ENCODE measurements around the gene WEE1.

WEE1 gene

DNA sequence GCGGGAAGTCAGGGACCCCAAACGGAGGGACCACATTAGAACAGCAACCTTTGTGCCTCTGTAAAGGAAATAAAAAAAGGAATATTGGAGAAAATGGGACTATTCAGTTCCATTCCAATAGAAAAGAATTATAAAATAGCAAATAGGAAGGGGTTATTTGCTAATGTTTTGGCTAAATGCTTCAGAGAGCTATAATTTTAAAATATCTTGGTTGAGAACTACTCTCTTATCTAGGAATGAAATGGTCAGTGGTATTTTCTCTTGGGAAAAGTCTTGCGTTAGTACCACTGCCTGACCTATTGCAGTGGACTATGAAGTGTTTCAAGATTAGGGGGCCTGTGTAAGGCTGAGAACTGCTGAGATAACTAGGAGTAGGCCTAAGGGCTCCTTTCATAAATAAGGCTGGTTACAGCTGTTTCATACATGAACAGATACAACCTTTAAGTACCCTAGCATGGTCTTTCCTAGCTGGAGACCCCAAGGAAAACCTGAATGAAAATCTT is 6.9 kb upstream of the WEE1 start:
- no peak for DNase-seq (ENCODE audit: low read depth in 2 of 2)

DNA sequence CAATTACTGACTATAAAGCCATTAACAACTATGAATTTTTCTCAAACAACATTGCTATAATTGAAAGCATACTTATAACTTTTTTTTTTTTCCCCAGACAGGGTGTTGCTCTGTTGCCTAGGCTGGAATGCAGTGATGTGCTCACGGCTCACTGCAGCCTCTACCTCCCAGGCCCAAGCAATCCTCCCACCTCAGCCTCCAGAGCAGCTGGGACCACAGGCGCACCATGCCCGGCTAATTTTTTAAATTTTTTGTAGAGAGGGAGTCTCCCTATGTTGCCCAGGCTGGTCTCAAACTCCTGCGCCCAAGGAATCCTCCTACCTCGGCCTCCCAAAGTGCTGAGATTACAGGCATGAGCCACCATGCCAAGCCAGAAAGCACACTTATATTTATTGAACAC is 6.1 kb upstream of the WEE1 start:
- DNase-seq (ENCODE audit: low read depth in 2 of 2) = no peak

DNA sequence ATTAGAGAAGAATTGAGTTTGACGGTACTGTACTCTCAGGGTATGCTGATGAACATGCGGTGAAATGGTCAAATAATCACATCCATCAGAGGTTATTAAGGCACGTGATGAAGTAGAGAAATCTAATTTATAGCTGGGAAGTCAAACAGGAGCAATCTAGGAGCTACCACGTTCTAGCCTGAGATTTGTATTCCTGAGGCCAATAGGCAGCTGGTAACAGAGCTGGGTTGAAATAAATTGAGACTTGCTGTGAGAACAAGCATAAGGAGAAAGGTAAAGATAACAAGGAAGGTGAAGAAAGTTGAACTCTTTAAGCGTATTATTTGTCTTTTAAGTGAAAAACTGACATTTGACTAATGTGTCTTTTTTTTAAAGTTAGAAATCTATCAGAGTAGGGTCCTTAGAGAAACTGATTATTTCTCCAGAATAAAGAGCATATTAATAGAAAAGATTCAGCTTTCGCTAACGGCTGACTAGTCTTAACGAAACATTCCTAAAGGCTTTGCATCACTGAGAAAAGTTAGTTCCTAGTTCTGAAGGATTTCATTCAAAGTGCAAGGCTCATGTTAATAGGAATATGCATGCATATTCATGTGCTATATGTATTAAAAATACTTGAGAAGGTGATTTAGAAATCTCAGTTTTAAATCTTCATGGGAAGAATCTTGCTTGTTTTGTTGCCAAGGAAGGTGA is 5.2 kb upstream of the WEE1 start:
- no peak for DNase-seq (ENCODE audit: low read depth in 2 of 2)

DNA sequence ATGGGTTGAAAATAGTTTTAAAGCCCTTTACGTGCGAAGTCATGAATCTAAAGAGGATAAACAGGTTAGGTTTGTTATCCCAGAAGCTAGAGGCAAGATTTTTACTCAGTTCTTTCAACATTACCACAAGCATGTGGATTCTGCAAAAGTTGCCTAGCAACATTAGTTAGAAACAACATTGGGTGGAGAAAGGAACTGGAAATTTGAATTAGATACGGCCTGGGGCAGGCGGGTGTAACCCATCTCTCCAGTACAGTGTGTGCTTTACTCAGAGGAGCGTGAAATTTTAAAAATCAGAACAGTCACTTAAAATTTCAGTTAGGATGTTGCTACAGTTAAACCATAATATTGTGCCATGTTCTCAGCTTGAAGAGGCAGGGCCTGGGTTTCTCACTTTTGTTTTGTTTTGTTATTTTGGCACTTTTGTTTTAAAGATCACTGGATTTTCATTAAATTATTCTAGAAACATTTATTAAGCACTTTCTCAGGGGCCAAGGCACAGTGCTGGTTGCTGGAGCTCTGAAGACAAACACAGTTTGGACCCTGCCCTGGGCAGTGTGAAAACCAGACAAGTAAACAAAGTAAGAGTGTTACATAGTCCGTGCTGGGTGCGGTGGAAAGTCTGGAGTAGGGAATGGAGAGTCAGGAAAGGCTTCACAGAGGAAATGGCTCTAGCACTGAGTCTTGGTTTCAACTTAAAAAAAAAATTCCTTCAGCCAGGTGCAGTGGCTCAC is 4.4 kb upstream of the WEE1 start:
- DNase-seq (ENCODE audit: low read depth in 2 of 2) = no peak

DNA sequence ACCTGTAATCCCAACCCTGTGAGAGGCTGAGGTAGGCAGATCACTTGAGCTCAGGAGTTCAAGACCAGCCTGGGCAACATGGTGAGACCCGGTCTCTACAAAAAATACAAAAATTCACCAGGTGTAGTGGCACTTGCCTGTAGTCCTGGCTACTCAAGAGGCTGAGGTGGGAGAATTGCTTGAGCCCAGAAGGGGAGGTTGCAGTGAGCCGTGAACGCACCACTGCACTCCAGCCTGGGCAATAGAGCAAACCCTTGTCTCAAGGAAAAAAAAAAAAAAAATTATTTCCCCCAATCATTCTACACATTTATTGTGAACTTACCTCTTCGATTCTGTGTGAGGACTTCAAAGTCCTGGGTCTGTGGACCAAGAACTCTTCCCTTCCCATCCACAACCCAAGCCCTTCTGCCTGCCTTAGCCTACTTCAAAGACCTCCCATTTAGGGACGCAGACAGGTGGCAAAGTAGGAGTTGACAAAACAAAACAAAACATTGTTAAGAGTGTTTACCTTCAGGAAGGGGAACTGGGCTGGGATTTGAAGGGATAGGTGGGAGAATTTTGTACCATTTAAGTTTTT is 3.8 kb upstream of the WEE1 start:
- DNase-seq (ENCODE audit: low read depth in 2 of 2) = no peak

DNA sequence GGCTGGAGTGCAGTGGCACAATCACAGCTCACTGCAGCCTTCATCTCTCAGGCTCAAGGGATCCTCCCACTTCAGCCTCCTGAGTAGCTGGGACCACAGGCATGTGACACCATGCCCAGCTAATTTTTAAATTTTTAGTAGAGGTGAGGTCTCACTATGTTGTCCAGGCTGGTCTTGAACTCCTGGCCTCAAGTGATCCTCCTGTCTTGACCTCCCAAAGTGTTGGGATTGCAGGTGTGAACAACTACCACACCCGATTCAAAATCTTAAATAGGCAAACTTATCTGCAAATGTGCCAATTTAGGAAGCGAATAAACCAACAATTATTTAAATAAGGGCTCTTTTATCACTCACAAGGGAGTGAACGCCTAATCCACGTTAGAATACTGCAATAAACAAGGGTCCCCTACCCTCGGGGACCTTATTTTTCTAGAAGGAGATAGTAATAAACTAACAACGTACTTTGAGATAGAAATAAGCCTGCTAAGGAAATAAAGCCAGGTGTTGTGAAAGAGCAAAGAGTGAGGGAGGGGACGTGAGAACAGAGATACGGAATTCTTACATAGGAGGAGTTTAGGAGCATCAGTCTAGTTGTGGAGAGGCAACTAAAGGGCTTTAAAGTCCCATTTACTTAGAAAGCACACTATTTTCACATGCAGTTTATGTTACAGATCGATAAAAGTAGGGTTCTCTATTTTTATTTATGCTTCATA is 3.0 kb upstream of the WEE1 start:
- no peak for DNase-seq (ENCODE audit: low read depth in 2 of 2)

DNA sequence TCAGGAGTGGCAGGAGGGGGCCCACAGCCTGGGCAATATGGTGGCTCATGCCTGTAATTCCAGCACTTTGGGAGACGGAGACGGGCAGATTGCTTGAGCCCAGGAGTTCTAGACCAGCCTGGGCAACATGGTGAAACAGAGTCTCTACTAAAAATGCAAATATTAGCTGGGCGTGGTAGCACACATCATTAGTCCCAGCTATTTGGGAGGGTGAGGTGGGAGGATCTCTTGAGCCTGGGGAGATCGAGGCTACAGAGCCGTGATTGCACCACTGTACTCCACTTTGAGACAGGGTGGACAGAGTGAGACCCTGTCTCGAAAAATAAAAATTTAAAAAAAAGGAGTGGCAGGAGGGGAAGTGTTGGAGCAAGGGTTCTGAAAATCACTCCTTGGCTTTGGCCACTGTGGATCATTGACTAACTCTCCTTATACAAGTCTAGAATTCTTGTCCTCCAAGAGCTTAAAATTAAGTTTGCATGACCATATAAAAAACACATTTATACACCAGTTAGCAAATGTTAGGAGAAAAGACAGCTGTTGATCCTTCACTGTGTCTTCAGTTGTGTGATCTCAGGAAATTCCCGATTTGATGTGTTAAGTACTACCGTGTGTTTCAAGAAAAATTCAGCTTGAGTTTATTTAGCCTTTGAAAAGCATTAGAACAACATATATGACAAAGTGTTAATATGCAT is 2.3 kb upstream of the WEE1 start:
- DNase-seq (ENCODE audit: low read depth in 2 of 2) = no peak

DNA sequence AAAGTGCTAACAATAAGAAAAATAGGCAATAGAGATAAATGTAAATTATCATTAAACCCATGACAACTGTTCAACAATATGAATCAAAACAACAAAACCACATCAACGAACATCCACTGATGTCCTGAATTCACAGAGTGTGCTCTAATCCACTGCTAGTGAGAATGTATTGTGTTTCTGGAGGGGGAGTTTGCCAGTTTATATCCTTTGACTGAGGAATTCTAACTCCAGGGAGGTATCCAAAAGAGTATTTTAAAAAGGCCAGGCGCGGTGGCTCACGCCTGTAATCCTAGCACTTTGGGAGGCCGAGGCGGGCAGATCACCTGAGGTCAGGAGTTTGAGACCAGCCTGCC is 1.7 kb upstream of the WEE1 start:
- no peak for DNase-seq (ENCODE audit: low read depth in 2 of 2)

DNA sequence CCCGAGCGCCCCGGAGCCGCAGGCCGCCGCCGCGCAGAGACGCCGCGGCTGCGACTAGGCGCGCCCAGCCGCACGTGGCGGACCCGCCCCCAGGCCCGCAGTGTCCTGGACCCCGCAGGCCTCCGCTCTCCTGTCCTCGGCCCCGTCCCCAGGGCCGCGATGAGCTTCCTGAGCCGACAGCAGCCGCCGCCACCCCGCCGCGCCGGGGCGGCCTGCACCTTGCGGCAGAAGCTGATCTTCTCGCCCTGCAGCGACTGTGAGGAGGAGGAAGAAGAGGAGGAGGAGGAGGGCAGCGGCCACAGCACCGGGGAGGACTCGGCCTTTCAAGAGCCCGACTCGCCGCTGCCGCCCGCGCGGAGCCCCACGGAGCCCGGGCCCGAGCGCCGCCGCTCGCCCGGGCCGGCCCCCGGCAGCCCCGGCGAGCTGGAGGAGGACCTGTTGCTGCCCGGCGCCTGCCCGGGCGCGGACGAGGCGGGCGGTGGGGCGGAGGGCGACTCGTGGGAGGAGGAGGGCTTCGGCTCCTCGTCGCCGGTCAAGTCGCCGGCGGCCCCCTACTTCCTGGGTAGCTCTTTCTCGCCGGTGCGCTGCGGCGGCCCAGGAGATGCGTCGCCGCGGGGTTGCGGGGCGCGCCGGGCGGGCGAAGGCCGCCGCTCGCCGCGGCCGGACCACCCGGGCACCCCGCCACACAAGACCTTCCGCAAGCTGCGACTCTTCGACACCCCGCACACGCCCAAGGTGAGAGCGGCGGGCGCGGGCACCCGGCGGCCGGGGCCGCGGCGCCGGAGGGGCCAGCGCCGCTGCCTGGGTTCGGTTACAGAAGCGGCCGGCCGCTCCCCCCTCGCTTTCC is 528 bp downstream of the WEE1 start:
- DNase-seq (ENCODE audit: low read depth in 2 of 2) = no peak

DNA sequence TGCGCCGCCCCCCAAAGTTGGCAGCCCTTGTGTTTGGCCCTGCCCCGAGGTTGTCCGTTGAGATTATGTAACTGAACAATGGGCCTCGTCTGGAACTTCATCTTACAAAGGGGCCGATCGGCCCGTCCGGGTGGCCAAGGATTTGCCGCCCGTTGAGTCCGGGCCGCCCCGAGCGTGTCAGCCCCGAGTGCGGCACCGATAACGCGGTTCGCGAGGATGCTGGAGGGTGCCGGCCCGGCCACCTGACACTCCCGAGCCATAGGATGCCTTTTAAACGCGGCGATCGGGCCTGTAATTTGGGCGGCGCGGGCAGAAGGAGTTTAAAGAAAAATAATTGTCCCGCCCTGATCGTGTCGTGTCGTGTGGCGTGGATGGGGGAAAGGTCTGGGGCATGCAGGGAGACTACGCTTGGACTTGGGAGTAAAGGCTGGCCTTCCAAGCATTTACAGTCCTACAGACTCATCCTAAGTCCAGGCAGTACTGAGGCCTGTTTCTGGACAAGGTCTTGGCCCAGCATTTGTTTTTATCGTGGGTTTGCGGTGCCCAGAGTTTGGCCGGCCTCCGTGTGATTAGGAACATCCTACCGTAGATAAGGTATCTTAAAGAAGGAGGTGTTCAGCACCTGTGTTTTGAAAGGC is 1.3 kb downstream of the WEE1 start:
- DNase-seq (ENCODE audit: low read depth in 2 of 2) = no peak

DNA sequence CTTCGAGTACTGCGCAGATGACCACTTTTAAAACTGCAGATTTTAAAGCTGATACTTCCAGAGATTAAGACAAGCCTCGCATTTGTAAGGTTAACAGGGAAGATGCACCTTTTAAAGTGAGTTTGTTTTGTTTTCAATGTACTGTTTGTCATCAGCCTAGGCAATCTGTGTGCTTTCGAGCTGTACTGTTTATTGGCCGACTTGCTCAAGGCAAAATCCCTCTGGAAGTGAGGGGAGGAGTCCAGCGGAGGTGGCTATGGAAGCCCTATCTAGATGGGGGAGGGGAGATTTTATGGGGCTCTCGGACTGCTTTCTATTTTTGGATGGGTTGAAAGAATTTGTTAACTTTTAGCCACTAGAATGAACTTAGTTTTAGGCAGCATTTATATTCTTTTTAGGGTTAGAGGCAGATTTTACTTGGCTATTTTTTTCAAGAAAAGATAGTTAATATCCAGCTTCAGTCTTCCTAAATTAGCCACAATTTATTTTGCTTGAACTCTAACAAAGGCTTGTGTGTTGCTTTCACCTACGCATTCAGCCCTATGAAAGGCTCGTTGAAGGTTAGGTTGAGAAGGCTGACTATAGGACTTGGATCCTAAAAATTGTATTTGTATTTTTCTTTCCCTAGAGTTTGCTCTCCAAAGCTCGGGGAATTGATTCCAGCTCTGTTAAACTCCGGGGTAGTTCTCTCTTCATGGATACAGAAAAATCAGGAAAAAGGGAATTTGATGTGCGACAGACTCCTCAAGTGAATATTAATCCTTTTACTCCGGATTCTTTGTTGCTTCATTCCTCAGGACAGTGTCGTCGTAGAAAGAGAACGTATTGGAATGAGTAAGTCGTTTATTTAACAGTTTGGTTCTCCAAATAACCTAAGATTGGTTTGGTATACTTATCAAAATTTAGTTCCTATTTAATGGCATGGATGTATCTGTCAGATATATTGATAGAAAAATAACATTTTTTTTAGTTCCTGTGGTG is 2.1 kb downstream of the WEE1 start:
- no peak for DNase-seq (ENCODE audit: low read depth in 2 of 2)

DNA sequence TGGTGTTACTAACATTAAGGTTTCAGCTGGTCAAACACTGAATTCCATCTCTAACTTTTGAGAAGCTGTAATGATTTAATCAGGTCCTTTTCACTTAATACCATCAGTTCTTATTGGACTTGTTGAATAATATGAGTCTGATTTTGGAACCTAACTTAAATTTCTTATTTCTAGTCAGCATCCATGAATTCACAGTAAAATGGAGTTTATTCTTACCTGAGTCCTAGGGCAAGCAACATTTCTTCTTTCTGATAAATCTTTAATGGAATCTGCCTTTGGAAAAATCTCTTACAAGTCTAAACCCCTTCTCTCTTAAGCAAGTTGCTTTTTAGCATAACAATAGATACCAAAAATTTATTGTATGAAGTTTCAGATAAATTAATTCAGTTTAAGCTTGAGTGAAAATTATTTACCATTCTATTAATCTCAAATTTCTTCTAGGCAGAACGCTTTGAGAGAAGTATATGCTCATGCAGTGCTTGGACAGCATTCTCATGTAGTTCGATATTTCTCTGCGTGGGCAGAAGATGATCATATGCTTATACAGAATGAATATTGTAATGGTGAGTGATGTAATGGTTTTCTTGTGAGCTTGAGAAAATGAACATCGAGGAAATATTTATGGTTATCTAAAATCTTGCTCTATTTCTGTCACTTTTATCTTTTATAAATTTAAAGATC is 3.4 kb downstream of the WEE1 start:
- no peak for DNase-seq (ENCODE audit: low read depth in 2 of 2)

DNA sequence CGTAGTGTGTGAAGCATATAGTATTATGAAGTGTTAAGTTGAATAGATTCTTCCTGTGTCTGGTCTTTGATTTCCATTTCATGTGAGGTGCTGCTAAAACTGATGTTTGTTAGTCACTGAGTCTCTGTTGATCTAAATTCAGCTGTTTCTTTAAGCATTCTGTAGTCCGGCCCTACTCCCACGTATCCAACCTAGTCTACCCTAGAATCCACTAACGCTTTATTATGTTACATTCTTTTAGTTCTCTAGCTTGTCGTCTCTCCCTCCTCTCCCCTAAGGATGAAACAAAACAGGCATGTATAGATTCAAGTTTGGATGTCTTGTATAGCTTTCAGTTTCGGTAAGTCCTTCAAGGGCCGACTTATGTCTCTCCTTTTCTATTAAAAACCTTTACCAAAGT is 4.1 kb downstream of the WEE1 start:
- no peak for DNase-seq (ENCODE audit: low read depth in 2 of 2)

DNA sequence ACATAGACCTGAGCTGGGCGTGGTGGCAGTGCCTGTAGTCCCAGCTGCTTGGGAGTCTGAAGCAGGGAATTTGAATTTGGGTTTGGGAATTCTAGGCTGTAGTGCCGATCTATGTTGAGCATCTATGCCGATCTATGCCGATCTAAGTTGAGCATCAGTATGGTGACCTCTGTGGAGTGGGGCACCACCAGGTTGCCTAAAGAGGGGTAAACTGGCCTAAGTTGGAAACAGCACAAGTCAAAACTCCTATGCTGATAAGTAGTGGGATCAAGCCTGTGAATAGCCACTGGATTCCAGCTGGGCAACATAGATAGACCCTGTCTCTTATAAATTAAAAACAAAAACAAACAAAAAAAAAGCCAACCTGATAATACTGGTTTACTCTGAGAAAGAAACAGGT is 7.4 kb downstream of the WEE1 start:
- no peak for DNase-seq (ENCODE audit: low read depth in 2 of 2)

DNA sequence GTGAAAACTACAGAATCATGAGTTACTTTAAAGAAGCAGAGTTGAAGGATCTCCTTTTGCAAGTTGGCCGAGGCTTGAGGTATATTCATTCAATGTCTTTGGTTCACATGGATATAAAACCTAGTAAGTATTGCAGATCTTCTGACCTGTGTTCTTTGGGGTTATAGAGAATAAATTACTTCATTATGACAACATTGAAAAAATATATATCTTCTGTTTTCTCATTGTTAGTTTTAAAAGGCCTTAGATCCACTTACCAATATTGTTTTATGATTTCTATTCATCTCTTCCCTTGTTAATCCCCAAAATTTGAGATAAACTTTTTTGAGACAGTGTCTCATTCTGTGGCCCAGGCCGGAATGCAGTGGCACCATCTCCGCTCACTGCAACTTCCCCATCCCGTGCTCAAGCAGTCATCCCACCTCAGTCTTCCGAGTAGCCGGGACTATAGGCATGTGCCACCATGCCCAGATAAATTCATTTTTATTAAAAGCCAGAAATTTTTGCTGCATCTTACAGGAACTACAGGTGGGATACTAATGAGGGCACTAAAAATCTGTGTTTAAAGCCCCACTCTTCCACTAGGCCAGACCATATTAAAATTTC is 8.2 kb downstream of the WEE1 start:
- no peak for DNase-seq (ENCODE audit: low read depth in 2 of 2)

DNA sequence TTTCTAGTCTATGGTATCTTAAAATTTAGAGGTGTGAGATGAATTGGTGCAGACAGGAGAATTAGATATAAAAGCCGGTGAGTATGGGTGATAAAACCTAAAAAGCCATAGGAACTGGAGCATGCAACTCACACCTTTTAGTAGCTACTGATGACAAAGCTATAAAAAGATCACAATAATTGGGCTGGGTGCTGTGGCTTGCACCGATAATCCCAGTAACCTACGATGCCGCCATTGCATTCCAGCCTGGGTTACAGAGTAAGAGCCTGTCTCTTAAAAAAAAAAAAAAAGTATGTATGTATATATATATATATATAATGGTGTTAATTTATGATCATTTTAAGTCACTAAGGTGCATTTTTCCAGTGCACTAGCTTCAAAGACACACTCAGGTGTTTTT is 17.2 kb downstream of the WEE1 start:
- DNase-seq (ENCODE audit: low read depth in 2 of 2) = no peak

DNA sequence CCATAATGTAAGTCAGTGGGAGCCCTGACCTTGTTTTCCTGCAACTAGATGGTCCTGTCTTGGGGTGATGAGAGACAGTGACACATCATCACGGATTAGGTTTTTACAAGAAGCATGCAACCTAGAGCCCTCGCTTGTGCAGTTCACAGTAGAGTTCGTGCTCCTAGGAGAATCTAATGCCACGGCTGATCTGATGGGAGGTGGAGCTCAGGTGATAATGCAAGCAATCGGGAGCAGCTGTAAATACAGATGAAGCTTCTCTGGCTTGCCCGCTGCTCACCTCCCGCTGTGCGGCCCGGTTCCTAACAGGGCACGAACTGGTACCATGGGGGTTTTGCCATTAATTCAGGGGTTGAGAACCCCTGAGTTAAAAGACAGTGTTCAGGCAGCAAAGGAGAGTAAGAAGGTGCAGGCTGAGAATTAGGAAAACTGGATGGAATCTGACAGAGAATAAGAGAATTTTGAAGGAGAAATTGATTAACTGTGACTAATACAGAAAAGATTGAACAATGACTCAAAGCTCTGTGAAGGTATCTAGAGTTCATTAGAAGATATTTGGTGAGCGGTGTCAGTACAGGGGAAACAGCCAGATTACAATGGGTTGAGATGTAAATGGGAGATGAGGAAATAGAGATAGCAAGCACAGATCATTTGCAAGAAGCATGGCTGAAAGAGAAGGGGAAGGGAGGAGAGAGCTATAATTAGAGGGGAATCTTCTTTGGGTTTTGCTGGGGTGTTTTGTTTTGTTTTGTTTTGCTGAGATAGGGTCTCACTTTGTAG is 21.0 kb downstream of the WEE1 start:
- no peak for DNase-seq (ENCODE audit: low read depth in 2 of 2)

Data from stimulated activated CD8-positive, alpha-beta memory T cell treated with anti-CD3 and anti-CD28 coated beads, Interleukin-2, amount 100 ng/mL, for 1 hour (primary cell).